HG03469 (cell line): ENCODE results near the gene SYNE1.
"Not testable (repeated sequence)": the region's sequence is repeated elsewhere in the genome, so short reads cannot be mapped to it uniquely, and the experiment has no call there.

Source experiments
- ATAC-seq: cut with Tn5 transposase; IDR thresholded peaks from one replicate; pipeline ENCODE4 v1.9.1; 2021; ENCODE audit warnings: mild to moderate bottlenecking, moderate library complexity, moderate number of reproducible peaks; ENCODE audit not compliant: unreplicated experiment

Gene SYNE1, protein sequence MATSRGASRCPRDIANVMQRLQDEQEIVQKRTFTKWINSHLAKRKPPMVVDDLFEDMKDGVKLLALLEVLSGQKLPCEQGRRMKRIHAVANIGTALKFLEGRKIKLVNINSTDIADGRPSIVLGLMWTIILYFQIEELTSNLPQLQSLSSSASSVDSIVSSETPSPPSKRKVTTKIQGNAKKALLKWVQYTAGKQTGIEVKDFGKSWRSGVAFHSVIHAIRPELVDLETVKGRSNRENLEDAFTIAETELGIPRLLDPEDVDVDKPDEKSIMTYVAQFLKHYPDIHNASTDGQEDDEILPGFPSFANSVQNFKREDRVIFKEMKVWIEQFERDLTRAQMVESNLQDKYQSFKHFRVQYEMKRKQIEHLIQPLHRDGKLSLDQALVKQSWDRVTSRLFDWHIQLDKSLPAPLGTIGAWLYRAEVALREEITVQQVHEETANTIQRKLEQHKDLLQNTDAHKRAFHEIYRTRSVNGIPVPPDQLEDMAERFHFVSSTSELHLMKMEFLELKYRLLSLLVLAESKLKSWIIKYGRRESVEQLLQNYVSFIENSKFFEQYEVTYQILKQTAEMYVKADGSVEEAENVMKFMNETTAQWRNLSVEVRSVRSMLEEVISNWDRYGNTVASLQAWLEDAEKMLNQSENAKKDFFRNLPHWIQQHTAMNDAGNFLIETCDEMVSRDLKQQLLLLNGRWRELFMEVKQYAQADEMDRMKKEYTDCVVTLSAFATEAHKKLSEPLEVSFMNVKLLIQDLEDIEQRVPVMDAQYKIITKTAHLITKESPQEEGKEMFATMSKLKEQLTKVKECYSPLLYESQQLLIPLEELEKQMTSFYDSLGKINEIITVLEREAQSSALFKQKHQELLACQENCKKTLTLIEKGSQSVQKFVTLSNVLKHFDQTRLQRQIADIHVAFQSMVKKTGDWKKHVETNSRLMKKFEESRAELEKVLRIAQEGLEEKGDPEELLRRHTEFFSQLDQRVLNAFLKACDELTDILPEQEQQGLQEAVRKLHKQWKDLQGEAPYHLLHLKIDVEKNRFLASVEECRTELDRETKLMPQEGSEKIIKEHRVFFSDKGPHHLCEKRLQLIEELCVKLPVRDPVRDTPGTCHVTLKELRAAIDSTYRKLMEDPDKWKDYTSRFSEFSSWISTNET (N-terminal part only)

DNA sequence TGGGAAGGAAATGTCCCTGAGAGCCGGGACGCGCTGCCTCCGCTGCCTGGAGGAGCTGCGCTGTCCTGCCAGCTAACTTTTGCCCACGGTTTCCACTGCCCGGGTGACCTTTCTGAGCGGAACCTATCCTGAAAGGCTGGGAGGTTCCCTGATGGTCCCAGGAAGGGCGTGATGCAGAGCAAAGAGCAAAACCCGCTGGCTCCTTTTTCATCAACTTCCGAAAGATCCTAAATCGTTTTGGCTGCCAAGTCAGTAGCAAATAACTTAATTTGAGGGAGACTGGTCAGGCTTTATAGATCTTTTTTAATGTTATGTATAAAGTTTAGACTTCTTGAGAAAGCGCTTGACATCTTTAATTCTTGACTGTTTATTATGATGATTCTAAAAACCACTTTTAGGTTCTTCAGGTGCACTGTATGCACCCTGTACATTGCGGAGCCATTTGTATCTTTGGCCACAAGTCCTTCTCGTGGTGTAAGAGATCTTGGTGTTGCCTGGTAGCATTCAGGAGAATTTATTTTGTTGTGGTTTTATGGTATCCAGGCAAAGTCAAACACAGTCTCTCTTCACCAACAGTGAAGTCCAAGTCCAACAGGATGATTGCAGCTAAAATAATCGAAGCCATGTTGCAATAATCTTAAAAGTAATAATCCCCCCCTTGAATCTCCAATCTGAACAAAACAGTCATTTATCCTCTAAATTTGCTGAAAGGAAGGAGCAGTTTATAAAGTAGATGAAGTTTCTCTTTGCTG is at the start of gene SYNE1:
Gene SYNE1, minus strand, starts transcription at position 67 of the 752 bp plus-strand sequence. CDS start 9,031 bp downstream, outside the sequence.
- ATAC-seq: no peak

DNA sequence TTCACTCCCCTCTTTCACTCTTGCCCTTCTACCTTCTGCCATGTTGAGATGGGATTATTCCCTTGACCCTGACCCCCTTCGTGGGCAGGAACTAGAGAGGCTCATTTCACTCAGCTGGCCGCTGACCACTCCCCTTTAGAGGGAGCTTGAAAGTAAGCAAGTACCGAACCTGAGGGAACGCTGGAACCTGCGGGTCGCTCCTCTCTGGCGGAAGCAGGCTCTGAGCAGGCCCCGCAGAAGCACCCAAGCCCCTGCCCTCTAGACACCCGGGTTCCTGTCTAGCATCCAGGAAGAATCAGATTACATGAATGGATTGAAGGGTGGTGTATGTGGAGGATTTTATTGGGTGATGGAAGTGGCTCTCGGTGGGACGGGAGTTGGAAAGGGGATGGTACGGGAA is 48.7 kb upstream of the SYNE1 start:
- ATAC-seq: no peak

DNA sequence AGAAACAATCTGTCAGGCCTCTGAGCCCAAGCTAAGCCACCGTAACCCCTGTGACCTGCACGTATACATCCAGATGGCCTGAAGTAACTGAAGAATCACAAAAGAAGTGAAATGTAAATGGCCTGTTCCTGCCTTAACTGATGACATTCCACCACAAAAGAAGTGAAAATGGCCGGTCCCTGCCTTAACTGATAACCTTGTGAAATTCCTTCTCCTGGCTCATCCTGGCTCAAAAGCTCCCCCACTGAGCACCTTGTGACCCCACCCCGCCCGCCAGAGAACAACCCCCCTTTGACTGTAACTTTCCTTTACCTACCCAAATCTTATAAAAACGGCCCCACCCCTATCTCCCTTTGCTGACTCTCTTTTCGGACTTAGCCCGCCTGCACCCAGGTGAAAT is 45.8 kb upstream of the SYNE1 start:
- not testable (repeated sequence) for ATAC-seq

DNA sequence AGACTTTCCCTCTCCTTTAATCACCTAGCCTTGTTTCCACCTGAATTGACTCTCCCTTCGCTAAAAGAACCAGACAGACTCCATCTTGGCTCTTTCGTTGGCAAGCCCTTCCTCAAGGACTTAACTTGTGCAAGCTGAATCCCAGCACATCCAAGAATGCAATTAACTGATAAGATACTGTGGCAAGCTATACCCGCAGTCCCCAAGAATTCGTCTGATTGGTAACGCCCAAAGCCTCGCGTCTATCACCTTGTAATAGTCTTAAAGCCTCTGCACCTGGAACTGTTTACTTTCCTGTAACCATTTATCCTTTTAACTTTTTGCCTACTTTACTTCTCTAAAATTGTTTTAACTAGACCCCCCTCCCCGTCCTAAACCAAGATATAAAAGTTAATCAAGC is 45.0 kb upstream of the SYNE1 start:
- no peak for ATAC-seq

DNA sequence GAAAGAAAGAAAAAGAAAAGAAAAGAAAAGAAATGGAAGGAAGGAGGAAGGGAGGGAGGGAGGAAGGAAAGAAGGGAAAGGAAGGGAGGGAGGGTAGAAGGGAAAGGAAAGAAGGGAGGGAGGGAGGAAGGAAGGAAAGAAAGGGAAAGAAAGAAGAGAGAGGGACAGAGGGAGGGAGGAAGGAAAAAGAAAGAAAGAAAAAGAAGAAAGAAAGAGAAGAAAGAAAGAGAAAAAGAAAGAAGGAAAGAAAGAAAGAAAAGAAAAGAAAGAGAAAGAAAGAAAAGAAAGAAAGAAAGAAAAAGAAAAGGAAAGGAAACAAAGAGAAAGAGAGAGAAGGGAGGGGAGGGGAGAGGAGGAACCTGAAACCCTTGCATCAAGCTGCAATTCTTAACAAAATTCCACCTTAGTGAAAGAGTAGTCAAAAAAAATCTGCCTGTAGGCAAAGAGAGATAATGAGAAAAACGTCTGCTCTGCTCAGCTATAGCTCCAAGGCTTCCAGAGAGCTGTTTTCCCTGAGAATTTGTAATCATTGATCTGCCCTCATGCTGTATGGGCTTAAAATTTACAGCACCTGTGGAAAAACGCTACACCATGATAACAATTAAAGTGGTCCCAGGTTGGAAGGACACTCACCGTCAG is 43.8 kb upstream of the SYNE1 start:
- ATAC-seq: no peak

DNA sequence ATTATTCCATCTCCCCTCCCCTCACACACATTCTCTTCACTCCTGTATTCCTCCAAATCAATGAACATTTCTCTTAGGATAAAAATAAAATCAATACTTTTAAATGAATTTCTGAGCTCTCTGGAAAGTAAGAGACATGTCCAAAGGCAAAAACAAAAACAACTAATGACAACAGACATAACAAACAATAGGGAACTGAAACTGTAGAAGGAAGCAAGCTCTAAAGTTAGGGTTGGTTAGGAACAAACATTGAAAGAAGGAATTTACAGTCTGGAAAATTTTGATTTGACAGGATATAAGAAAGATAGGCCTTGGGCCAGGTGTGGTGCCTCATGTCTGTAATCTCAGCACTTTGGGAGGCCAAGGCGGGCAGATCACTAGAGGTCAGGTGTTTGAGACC is 43.0 kb upstream of the SYNE1 start:
- no peak for ATAC-seq

DNA sequence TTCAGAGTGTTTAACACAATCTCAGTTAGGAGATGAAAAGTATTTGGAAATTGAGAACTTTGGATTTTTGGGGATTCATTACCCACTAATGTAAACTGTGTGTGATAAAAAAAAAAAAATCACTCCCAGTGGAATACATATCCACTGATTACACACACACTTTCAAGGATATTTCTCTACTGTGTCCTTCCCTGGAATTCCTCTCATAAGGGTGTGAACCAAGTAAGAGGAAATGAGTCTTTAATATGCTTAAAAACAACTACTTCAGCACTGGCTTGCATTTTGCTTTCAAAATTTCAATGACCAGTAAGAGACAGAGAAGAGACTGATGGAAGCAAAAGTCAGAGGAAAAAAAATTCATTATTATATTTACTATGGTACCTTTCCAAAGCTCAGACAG is 36.1 kb upstream of the SYNE1 start:
- ATAC-seq: no peak

DNA sequence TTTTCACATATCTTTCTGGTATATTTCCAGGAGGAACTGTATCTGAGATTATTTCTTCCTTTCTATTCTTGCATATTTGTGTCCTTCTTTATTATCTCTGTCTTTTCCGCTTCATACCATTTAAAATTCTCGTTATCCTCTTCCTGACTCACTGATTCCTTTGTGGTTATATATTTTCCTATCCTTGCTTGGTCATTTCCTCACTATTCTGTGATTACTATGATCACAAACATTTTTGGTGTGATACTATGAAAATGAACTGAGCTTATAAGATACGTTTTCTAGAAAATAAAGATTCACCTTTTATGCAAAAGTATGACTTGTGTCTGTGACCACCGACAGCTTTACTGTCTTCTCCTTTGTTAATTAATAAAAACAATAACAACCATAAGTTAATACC is 34.0 kb upstream of the SYNE1 start:
- ATAC-seq: no peak

DNA sequence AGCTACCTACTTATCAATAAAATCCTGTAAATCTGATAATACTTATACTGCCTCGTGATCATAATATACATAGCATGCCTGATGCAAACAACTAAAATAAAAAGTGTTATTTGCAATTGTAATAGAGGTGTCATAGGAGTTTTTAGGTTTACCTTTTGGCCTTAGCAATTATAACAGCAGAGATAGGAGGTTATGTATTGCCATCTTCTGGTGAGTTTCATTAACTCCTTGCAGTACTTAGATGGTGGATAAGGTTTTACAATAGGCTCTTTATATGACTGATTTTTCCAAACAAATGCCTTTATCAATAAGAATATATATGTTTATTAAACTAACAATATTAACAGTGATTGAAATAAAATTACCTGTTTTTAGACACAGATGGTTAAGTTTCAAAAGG is 32.7 kb upstream of the SYNE1 start:
- no peak for ATAC-seq

DNA sequence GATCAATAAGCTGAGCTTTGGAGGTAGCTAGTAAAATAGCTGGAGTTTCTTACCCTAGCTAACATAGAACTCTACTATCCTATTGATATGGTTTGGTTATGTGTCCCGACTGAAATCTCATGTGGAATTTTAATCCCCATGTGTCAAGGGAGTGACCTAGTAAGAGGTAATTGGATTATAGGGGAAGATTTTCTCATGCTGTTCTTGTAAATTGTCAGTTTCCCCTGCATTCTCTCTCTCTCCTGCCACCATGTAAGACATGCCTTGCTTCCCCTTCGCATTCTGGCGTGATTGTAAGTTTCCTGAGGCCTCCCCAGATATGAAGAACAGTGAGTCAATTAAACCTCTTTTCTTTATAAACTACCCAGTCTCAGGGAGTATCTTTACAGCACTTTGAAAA is 24.6 kb upstream of the SYNE1 start:
- no peak for ATAC-seq

DNA sequence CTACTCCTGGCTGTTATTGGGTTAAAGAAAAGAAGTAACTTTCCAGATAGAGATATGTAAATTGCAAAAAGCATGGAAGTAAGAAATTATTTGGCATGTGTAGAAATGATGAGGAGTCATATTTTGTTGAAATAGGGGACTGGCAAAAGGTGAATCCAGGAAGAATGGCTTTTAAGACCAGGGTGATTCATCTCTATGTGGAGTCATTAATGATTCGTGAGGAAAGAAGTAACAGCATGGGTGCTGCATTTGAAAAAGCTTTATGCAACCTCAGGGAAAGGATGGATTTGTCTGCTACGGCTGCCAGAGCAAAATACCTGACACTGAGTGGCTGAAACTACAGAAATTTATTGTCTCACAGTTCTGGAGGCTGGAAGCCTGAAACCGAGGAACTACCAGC is 14.8 kb upstream of the SYNE1 start:
- no peak for ATAC-seq

DNA sequence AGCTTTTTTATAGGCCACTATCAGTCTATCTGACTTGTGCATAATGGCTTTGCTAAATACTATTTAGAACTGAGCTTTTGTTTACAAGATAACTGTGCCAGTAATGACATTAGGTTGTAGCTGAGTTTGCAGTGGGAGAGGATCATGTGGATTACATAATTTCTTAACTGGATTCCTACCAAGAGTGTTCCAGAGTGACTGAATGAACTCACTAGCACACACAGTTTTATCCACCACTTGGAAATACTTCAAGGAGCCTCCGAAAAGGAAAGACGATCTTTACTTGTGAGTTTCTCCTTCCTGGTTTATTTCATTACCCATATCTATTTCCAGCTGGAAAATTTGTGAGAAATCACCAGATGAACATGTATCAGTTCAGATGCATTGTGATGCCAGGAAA is 10.9 kb upstream of the SYNE1 start:
- ATAC-seq: no peak

DNA sequence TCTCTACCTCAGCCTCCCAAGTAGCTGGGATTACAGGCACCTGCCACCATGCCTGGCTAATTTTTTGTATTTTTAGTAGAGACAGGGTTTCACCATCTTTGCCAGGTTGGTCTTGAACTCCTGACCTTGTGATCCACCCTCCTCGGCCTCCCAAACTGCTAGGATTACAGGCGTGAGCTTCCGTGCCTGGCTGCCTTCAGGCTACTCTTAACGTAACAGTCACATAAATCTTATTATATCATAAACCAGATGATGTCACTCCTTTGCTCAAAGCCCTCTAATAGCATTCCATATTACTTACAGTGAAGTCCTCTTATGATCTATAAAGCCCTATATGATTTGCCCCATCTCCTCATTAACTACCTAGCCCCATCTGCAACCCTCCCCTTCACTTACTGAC is 9.6 kb upstream of the SYNE1 start:
- not testable (repeated sequence) for ATAC-seq

DNA sequence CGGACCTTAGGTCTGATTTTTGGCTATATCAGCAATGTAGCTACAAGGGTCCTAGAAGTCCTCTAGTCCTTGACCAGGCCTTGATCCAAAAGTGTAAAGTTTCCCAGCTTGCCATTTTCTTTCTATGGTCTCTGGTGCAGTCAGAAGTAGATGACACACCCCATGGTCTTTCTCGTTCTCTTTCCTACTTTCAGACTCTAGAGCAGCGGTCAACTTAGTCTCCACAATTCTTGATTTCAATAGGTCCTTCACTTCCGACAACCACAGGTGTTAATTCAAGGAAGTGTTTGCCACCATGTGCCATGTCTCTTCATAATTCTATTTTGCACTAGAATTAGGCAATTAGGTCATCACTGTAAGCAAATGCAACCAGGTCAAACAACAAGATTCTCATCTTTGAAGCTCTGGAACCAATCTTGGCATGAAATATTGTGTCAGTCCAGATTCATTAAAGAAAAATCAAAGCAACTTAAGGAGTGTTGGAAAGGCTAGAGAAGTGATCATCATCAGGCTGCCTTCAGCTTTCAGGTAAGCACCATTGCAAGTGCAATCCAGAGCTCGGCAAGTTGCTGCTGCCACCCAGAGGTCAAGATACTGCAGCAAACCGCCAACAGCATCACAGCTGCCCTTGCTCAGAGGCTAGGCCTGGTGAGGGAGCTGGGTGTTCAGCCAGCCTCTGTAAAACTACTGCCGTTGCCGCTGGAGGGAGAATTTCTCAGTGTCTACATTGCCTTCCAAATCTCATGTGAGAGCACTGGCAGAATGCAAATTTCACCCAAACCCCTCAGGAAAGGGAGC is 5.6 kb upstream of the SYNE1 start:
- peak; percentile 96 for ATAC-seq

DNA sequence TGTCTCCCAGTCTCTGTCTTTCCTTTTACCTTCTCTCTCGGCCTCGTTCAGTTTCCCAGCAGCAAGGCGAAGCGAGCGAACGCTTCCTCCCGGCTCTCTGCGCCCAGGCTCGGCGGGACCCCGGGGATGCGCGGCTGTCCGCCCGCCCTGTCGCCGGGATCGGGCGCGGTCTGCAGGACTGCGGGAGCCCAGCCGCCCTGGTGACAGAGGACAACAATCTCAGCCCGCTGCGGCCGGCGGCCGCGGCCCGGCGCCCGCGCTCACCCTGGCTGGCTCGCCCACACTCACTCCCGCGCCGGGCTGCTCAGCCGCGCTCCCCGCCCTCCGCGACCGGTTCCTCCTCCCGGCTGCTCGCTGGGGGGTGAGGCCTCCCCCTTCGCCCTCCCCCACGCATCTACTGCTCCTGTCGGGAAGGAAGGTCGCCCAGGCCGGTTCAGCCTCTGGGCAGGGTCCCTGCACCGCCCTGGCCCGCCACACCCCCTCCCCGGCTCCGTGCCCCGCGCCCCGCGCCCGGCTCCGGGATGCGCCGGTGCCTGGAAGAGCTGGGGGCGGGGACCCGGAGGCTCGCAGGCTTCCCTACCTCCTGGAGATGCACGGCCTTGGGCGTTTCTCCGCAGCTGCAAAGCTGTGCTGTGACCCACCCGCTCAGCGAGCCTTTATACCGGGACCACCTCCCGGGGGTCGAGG is 410 bp downstream of the SYNE1 start:
- ATAC-seq: no peak

DNA sequence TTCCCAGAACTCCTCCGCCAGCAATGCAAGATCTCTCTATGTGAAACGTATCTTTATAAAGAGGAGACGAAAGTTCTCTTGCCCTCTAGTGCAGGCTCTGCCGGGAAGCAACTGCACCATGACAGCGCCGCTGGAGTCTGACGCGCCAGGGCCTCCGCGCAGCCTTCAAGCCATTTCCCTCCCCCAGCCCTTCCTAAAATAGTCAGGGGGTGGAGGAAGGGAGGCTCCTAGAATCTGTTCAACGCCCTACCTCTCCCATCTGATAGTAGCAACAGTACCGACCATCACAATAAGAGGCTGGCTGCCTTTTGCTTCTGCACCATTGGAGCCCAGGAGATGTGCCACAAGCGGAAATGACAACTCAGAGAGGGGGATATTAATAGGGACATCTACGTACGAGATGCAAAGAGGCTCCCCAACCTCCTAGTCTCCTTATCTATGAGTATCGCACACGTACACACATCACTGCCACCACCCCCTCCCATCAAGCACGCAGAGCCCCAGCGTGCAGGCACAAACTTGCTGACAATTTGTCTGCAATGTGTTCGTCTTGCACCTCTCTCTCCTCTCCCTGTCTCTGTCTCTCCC is 1.0 kb downstream of the SYNE1 start:
- peak; percentile 46 for ATAC-seq

DNA sequence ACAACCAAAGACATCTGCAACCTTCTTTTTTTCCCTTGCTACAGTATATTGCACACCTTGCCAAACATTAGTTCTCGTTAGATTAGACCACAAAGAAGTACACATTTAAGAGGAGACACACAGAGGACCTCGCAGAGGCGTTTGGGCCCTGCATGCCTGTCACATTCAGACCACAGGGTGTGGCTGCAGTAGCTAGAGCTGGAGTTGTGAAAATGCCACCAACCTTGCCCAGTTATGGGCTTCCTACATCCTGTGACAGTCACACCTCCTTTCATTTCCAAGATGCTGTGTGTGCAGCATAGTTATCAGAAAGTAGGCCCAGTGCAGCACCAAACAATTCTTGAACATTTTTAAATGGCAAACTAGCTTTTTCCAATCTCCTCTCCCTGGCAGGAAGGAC is 2.4 kb downstream of the SYNE1 start:
- ATAC-seq: peak; percentile 77

DNA sequence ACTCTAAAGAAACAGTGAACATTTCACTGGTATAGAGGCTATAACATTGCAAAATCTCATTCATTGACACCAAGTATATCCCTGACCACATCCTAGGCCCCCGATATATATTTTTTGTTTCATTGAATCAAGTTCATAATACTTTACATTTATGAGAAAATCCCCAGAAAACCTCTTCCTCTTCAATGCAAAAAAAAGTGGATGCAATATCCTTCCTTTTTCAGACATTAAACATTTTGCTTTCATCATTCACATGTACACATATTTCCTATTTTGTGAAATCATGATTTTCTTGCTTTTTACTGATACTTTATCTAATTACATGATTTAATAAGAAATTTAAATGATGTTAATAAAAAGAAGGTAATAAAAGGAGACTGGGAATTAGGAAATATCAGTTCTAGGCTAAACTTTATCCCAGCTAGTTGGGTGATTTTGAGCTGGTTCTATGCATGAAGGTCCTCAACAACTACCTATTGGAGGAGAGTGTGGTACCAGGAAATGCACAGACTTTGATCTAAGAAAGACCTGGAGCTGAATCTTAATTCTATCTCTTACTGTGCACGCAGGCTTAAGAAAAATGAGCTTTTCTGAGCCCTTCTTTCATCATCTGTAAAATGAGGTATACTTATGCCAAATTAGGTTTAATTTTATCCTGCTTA is 4.9 kb downstream of the SYNE1 start:
- ATAC-seq: no peak
